Retinal pigment epithelial cell (primary cell): ENCODE data around the gene KYAT1.

Source experiments
- DNase-seq: peaks from one replicate; pipeline ENCODE4 v3.0.0-alpha.2; 2010; ENCODE audit warnings: low read depth
- H3K4me3 ChIP-seq: 2 replicates; pipeline ENCODE4 v1.5.1; 2011; ENCODE audit warnings: mild to moderate bottlenecking, low read length, control low read depth, moderate library complexity
- CTCF ChIP-seq: conservative IDR thresholded peaks from 2 replicates; pipeline ENCODE4 v1.5.1; 2011; ENCODE audit warnings: low read depth, low read length, control low read depth, inconsistent platforms

KYAT1 gene

DNA sequence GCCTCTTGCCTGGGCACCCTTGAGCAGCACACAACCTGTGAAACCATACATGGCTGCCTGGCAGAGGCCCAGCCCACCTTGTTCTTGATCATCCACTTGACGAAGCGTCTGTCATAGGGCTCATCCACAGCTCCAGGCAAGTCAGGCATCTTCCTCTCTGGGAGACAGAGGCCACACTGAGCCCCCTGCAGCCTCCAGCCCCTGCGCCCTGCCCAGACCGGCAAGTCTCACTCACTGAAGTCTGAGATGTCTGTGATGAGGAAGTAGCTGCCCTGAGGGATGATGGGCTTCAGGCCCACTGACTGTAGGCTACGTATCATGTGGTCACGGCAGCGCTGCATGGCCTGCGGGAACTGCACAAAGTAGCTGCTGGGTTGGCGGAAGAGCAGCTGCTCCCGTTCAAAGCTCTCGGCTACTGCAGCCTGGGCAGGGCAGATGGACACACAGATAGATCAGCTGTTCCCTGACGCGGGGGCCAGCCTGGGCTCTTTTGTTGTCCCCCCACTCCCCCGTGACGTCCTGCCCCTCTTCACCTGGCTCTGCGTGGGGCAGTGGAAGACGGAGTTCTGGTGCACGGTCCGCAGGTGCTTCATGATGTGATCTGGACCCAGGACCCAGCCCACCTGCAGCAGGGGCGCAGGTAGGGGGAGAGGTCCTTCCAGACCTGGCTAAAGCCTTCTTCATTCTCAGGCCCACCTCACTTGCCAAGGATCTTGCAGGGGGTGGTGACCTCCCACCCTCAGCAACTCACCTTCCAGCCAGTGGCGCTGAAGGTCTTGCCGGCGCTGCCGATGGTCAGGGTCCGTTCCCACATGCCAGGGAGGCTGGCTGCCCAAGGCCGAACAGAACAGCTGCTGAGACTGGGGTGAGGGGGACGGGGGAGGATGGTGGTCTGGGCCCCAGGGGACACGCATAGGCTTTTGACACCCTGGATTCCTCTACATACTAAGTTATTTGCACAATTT, 46.2 kb downstream of the KYAT1 start:
- no peak overlapping the region for H3K4me3 ChIP-seq
- no peak for DNase-seq
- no peak for TF ChIP-seq CTCF

GRCh38 chr9:128833696-128834095, 48.1 kb downstream of the KYAT1 start:
- no peak for DNase-seq
- no peak overlapping the region for H3K4me3 ChIP-seq
- TF ChIP-seq CTCF, result no peak

DNA sequence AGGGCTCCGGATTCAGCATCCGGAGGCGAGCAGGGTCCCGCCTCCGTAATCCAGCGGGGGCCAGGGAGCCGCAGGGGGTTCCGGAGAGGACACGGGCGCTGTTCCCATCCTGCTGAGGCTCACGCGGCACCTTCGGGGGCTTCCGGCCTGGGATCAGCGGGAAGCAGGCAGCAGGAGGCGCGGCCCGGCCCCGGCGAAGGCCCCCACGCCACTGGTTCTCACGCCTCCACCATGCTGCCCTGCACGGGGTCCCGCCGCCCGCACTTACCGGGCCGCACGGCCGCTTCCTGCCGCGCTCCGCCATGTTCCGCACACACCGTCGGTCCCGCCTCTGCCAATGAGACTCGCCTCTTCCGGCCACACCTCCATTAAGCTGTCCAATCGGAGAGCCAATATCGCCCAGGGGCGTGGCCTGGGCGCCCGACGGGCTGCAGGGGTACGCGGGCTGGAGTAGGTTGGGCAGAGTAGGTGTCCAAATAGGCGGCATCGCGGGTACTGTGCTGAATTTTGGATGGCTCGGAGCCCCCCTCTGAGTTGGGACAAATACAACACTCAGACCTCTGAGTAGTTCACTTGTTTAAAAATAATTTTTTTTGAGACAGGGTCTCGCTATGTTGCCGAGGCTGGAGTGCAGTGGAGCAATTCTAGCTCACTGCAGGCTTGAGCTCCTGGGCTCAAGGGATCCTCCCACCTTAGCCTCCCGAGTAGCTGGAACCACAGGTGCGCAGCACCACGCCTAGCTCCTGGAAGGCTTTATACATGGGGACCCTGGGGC, 52.1 kb downstream of the KYAT1 start, which contains the start of gene SPOUT1:
Gene SPOUT1, minus strand, starts transcription at position 318 of the 775 bp plus-strand sequence. Its CDS starts 14 bp downstream, at position 304.
- H3K4me3 ChIP-seq, result peak within 1 kb of the TSS; percentile 86
- peak; percentile 64 for DNase-seq
- TF ChIP-seq CTCF, result no peak

- DNase-seq, result no peak
- peak overlapping the region; percentile 86 for H3K4me3 ChIP-seq
- no peak for TF ChIP-seq CTCF
These were observed 52.9 kb downstream of the KYAT1 start for GRCh38 chr9:128828719-128829452.

- no peak for TF ChIP-seq CTCF
- DNase-seq, result no peak
- H3K4me3 ChIP-seq, result no peak overlapping the region
These were observed 53.5 kb downstream of the KYAT1 start for GRCh38 chr9:128828267-128828666.

- no peak for DNase-seq
- no peak for TF ChIP-seq CTCF
- no peak overlapping the region for H3K4me3 ChIP-seq
These were observed 55.6 kb downstream of the KYAT1 start for GRCh38 chr9:128825923-128826700.
